NCI-H524 (cell line): ENCODE data around the gene GNA15.

Source experiments
- DNase-seq, 2 experiments: peaks; one replicate each; lab custom pipeline; 2025; lab: John Stamatoyannopoulos, UW

GNA15 gene

GRCh38 chr19:3175781-3176714, 40.2 kb downstream of the GNA15 start:
- DNase-seq = peak in 1 of 2 experiments; percentile 51

GRCh38 chr19:3176715-3177501, 41.1 kb downstream of the GNA15 start:
- no peak for DNase-seq

DNA sequence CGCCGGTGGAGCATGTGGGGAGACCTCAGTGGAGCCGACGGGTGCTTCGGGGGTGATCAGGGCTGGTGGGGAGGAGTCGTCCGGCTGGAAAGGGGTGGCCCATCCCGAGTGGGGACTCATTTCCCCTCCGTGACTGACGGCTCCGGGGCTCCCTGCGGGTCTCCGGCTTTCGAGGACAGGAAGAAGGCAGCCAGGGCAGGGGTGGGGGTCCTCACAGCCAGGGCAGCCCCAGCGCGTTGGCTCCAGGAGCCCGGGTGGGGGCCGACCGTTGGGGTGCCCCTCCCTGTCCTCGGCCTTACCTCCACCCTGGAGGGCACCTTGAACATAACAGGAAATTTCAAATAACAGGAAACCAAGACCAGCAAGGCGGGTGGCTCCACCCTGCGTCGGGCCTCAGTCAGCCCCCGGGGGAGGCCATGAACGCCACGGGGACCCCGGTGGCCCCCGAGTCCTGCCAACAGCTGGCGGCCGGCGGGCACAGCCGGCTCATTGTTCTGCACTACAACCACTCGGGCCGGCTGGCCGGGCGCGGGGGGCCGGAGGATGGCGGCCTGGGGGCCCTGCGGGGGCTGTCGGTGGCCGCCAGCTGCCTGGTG, 42.6 kb downstream of the GNA15 start, which contains the start of gene S1PR4:
Gene S1PR4, plus strand, starts transcription at position 393 of the 596 bp plus-strand sequence. Its CDS starts 24 bp downstream, at position 417.
- no peak for DNase-seq

- no peak for DNase-seq
Measured at GRCh38 chr19:3178973-3179738, 43.3 kb downstream of the GNA15 start.

DNA sequence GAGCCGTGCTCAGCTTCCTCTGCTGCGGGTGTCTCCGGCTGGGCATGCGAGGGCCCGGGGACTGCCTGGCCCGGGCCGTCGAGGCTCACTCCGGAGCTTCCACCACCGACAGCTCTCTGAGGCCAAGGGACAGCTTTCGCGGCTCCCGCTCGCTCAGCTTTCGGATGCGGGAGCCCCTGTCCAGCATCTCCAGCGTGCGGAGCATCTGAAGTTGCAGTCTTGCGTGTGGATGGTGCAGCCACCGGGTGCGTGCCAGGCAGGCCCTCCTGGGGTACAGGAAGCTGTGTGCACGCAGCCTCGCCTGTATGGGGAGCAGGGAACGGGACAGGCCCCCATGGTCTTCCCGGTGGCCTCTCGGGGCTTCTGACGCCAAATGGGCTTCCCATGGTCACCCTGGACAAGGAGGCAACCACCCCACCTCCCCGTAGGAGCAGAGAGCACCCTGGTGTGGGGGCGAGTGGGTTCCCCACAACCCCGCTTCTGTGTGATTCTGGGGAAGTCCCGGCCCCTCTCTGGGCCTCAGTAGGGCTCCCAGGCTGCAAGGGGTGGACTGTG, 44.0 kb downstream of the GNA15 start:
- no peak for DNase-seq

DNA sequence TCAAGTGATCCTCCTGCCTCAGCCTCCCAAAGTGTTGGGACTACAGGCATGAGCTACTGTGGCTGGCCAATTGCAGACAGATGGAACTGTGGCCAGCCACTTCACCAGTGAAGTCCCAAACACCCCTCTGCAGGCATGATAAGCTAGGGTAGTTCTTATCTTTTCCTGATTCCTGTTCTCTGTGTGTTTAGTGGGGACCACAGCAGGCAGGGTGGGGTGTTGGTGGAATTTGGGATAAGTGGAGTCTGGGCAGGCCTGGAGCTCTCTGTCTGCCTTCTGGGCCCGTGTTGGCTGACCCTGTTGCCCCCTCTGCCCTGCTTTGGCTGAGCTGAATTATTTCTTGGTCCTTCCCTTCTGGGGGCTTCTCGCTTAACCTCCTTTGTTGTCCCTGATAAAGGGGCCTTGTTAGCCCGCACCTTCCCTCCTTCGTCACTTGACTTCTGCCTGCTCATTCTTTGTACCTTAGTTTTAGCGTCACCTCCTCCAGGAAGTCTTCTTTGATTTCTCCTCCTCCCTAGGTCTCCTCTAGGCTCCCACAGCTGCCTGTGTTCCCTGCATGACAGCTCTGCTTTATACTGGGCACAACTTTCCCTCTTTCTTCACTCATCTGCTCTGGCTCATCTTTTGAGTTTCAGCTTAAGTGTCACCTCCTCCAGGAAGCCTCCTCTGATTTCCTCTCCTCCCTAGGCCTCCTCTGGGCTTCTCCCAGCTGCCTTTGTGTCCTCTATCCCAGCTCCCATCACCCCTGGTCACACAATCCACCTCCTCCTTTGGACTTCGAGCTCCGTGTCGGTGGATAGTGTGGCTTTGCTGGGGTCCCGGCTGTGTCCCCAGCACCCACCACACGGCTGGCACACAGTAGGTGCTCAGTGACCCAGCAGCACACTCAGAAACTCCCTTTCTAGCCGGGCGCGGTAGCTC, 48.1 kb downstream of the GNA15 start:
- DNase-seq = no peak

DNA sequence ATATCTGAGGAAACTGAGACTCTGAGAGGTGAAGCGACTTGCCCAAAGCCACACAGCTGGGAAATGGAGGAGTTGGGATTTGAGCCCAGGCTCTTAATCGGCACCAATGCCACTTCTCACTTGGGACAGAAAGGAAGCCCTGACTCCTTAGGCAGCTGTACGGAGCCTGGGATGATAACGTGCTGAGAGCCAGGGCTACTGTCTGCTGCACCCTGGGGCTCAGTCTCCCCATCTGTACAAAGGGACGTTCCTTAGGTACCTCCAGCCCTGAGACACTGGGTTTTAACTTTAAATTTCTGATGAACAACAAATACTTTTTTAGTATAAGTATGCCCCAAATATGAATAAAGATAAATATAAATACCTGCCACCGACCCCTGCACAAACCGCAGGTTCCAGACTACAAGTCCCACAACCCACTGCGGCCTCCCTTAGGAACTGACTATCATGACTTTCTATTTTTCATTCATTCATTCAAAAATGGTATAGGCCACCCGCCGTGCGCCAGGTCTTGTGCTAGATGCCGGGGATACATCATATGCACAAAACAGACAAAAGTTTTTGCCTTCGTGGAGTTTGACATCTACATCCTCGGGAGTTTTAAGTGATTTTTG, 49.1 kb downstream of the GNA15 start:
- DNase-seq = peak; percentile 80 to 83

DNA sequence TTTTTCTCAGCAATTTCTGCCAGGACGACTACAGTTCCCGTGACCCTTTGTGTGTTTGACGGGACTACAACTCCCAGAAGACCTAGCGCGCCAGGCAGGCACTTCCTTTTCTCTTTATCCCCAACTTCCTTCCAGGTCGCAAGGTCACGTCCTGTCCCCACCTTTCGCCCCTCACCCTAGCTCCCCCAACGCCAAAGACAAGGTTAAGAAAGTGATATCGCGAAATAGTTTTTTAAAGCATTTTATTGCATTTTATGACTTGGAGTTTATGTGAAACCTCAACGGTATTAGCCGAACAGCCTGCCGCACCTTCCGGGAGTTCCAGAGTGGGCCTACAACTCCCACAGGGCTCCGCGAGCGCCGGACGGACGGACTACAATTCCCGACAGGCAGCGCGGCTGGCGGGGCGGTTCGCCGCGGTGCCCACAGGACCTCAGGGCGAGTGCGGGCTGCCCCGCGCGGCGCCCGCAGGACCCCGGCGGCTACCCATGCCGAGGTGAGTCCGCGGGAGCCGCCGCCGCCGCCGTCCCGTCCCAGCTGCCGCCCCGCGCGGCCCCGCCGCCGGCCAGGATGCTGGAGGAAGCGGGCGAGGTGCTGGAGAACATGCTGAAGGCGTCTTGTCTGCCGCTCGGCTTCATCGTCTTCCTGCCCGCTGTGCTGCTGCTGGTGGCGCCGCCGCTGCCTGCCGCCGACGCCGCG, 49.8 kb downstream of the GNA15 start, which contains the start of gene NCLN:
Gene NCLN, plus strand, starts transcription at position 470 of the 699 bp plus-strand sequence. Its CDS starts 101 bp downstream, at position 571.
- peak; percentile 95 to 96 for DNase-seq

DNA sequence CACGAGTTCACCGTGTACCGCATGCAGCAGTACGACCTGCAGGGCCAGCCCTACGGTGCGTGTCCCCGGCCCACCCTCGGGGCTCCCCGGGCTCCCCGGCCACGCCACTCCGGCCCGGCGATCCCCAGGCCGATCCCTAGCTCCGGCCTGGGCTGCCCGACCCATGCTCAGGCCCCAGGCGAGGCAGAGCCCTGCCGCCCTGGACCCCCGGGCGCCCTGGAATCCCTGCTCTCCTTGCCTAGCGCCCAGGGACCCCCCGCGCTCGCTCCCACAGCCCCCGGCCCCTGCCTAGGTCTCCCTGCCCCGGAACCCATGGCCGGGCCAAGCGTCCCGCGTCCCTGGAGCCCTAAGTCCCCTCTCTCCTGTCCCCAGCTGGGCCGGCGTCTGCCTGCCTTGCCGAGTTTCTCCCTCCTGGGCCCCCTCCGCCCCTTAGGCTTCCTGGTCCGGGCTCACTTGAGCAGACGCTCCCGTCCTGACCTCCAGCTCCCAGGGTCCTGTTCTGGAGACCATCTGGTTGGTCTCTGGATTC, 50.4 kb downstream of the GNA15 start:
- peak in 1 of 2 experiments; percentile 20 for DNase-seq

- DNase-seq = no peak
Measured at GRCh38 chr19:3186891-3187661, 51.2 kb downstream of the GNA15 start.

DNA sequence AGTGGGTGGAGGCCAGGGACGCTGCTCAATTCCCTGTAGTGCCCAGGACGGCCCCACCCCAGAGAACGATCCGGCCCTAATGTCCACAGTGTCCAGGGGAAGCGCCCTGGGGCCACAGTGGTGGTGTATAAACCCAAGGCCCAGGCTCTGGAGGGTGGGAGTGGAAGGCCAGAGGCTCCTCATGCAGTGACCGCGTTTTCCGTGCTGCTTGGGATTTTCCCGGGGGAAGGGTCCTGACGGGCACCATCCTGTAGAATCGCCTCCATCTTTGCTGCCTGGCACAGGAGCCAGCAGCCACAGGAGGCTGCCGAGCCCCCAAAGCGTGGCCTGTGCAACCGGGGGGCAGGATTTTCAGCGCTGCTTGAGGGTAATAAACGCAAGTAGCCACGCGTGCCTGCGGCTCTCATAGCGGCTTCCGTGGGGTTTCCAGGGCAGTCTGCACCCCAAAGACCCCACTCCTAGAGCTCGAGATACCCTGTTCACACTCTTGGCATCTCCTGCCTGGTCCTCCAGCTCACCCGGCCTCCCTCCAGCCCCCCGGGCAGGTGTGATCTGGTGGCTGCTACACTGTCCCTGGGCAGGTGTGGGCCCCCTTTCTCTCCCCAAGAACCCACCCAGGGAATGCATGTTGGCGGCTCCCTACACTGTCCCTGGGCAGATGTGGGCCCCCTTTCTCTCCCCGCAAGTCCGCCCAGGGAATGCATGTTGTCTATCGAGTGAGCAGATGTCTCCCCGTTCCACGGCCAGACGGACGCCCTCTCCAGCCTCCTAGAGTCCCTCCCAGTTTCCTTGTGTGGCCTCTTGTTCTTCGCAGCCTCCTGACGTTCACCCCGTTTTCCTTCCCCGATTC, 52.1 kb downstream of the GNA15 start:
- DNase-seq = no peak

DNA sequence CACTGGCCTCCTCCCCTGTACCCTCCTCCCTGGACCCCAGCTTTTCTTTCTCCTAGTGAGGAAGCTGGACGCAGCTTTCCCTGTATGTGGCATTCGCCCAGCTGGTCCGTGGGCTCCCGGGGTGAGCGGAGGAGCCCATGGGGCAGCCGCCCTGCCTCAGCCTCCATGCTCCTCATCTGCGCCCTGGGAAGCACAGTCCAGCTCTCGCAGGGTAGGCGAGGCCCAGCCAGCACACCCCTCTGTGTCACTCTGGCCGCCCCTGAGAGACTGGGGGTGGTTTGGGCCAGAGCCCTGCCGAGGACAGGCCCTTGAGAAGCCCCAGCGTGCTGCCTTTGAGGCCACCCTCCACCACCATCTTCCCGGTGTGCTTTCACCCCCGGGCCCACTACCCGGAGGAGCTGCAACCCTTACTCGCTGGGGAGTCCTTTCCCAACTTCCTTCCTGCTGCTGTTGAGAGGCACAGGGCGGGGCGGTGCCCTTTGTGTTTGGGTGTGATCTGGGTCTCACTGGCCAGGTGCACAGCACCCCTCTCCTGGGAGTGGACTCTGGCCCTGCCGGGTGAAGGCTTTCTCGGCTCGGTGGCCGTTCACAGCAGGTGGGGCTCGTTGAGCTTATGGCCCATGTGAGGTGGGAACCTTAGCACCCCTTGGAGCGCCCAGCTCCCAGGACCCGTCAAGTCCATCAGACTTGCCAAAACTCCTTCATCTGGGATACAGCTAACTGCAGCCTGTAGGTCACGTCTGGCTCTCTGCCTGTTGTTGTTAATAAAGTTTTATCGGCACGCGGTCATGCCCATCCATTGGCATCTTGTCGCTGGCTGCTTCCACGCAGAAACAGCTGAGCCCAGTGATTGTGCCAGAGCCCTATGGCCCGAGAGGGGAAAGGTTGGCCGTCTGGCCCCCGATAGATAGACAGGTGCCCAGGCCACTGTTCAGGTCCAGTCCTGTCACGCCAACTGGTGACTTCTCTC, 53.1 kb downstream of the GNA15 start:
- DNase-seq = no peak

DNA sequence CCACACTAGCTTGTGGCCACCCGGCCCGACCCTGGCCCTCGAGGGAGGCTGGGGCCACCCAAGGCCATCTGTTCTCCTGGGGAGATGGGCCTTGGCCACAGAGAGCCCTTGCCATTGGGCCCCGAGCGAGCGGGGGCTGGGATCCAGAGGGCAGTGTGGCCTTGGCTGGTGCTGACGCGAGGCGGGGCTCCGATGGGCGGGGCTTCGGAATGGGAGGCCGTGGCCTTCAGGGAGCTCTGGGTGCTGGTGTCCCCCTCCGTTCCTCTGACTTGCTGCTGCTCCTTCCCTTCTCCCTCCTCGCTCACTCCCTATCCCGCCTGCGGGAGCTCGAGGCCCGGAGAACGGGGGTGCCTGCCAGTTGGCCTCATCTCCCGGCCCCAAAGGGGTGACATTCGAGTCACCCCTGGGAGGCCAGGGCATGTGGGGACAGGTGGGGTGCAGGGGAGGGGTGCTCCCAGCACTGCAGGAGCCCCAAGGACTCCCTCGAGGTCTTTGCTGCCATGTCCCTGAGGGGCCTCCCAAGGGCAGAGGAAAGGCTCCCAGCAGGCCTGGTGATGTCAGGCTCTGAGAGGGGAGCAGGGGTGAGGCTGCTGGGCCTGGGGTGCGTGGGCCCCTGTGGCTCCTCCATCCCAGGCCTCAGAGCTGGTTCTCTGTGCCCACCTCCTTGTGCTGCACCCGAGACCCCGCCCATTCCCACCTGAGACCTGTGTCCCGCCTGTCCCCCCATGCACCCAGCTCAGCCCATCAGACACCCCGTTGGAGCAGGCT, 54.1 kb downstream of the GNA15 start:
- DNase-seq = no peak

- DNase-seq = no peak
Measured at GRCh38 chr19:3190470-3190770, 54.6 kb downstream of the GNA15 start.
